CD4-positive, alpha-beta T cell (primary cell): Measurements from ENCODE around the gene NINL. TPM values are rescaled to one million over a fixed set of nuclear protein-coding genes. Genes with fewer than 3 reads are reported as not detected.
"Not testable (repeated sequence)": the region's sequence is repeated elsewhere in the genome, so short reads cannot be mapped to it uniquely, and the experiment has no call there.

ENCODE experiments used
- ATAC-seq: fragments of 200-7000 bp; cut with Tn5 transposase; one replicate; pipeline ENCODE4 v1.10.0; 2022; ENCODE audit warnings: mild to moderate bottlenecking; ENCODE audit not compliant: poor library complexity
- CTCF ChIA-PET: fragments of 350-600 bp; sonication (Branson Sonifier 250); formaldehyde crosslinking; loops from one replicate; lab custom pipeline; 2021; ENCODE audit warnings: antibody characterized with exemption, inconsistent platforms; lab: Charles Lee
- POLR2A ChIA-PET: fragments of 350-600 bp; sonication (Branson Sonifier 250); formaldehyde crosslinking; loops from one replicate; lab custom pipeline; 2021; ENCODE audit warnings: antibody characterized with exemption, inconsistent platforms; lab: Charles Lee
- DNase-seq, 14 experiments: peaks; one replicate each; pipeline ENCODE4 v3.0.0-alpha.2; 2013 to 2020; ENCODE audit warnings: mixed read lengths in 2 of 14
- H3K27ac ChIP-seq, 2 donors: one replicate each; pipeline versions ENCODE4 v1.5.1 to v1.7.0; 2013; ENCODE audit warnings: low read length in 2 of 2, low read depth in 1 of 2, mild to moderate bottlenecking in 1 of 2
- H3K27me3 ChIP-seq, 2 experiments: 1 replicate in 1 of 2; 2 replicates in 1 of 2; pipeline versions ENCODE4 v1.6.1 to v1.7.0; 2013; ENCODE audit warnings: low read length in 2 of 2, control low read depth in 1 of 2, mild to moderate bottlenecking in 1 of 2, moderate library complexity in 1 of 2; ENCODE audit not compliant: insufficient read depth in 2 of 2, control insufficient read depth in 1 of 2
- H3K36me3 ChIP-seq: one replicate; pipeline ENCODE4 v1.6.1; 2013; ENCODE audit warnings: low read length, control low read depth; ENCODE audit not compliant: insufficient read depth
- H3K4me1 ChIP-seq: one replicate; pipeline ENCODE4 v1.6.1; 2013; ENCODE audit warnings: low read length, control low read depth; ENCODE audit not compliant: insufficient read depth
- H3K4me3 ChIP-seq: one replicate; pipeline ENCODE4 v1.5.1; 2013; ENCODE audit warnings: mild to moderate bottlenecking, low read length, moderate library complexity
- H3K9me3 ChIP-seq, 2 experiments: 1 replicate in 1 of 2; 2 replicates in 1 of 2; pipeline versions ENCODE4 v1.6.1 to v1.7.0; 2013; ENCODE audit warnings: low read length in 2 of 2, mild to moderate bottlenecking in 2 of 2, control low read depth in 1 of 2, moderate library complexity in 1 of 2; ENCODE audit not compliant: control insufficient read depth in 1 of 2, insufficient read depth in 1 of 2
- H3K27ac Mint-ChIP-seq: one replicate; pipeline ENCODE4 v1.8.0; 2020; ENCODE audit warnings: mixed read lengths
- H3K27me3 Mint-ChIP-seq: one replicate; pipeline ENCODE4 v1.8.0; 2021; ENCODE audit warnings: mixed read lengths
- H3K36me3 Mint-ChIP-seq: one replicate; pipeline ENCODE4 v1.8.0; 2021; ENCODE audit warnings: low read depth, mixed read lengths
- H3K4me1 Mint-ChIP-seq: one replicate; pipeline ENCODE4 v1.8.0; 2021; ENCODE audit warnings: low read depth, mixed read lengths
- H3K4me3 Mint-ChIP-seq: one replicate; pipeline ENCODE4 v1.8.0; 2020; ENCODE audit warnings: mild to moderate bottlenecking, mixed read lengths
- H3K9me3 Mint-ChIP-seq: one replicate; pipeline ENCODE4 v1.8.0; 2020; ENCODE audit warnings: mixed read lengths
- intact Hi-C, 2 experiments: fragments of 100-400 bp; cut with DNase I in 1 of 2; cut with micrococcal nuclease in 1 of 2; formaldehyde crosslinking; loops; one replicate each; pipeline versions ENCODE4 v1.15.1 to v1.9.0; 2023 to 2025; cut with DNase I, micrococcal nuclease
- total RNA-seq, 174 experiments: library from RNA in 2 of 174; stranded (reverse) in 2 of 174; gene quantifications; one replicate each; pipeline ENCODE4 v1.2.3 and lab custom pipeline; 2021 to 2026
- TF ChIP-seq, protein P1 (sequence below): fragments of 200-600 bp; IDR thresholded peaks from one replicate; pipeline ENCODE4 v1.8.0; 2022; ENCODE audit warnings: antibody characterized with exemption, mild to moderate bottlenecking

The NINL gene
- total RNA-seq, 2 experiments from 2014 or later: 2.7 to 4.0 TPM

DNA sequence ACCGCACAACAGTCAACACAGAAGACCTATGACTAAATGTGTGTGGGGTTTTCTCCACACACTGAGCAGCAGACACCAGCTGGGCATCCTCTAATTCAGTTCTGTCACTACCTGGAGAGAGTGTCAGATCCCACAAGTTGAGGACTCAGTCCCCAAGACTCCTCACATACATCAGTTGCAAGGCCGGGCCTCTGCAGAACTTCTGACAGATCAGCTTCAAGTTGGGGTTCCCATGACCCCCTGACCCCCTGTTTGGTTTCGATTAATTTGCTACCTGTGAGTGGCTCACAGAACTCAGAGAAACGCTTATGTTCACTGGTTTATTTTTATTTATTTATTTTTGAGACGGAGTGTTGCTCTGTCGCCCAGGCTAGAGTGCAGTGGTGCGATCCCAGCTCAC lies 3.2 kb upstream of the NINL start:
- TF ChIP-seq, protein P1, sequence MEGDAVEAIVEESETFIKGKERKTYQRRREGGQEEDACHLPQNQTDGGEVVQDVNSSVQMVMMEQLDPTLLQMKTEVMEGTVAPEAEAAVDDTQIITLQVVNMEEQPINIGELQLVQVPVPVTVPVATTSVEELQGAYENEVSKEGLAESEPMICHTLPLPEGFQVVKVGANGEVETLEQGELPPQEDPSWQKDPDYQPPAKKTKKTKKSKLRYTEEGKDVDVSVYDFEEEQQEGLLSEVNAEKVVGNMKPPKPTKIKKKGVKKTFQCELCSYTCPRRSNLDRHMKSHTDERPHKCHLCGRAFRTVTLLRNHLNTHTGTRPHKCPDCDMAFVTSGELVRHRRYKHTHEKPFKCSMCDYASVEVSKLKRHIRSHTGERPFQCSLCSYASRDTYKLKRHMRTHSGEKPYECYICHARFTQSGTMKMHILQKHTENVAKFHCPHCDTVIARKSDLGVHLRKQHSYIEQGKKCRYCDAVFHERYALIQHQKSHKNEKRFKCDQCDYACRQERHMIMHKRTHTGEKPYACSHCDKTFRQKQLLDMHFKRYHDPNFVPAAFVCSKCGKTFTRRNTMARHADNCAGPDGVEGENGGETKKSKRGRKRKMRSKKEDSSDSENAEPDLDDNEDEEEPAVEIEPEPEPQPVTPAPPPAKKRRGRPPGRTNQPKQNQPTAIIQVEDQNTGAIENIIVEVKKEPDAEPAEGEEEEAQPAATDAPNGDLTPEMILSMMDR: no peak

GRCh38 chr20:25587536-25587935 lies 2.2 kb upstream of the NINL start:
- TF ChIP-seq, protein P1: no peak
- Mint-ChIP-seq H3K27ac (no peak overlapping the region), H3K4me3 (peak overlapping the region; percentile 32), H3K9me3 (no peaks in the 10 kb centered on the region), H3K36me3 (no peaks in the 10 kb centered on the region), H3K27me3 (peaks cover 8% of the 10 kb centered on the region), H3K4me1 (peaks cover 10% of the 10 kb centered on the region)
- no peak overlapping the region for H3K27ac ChIP-seq
- H3K9me3 ChIP-seq: no peaks in the 10 kb centered on the region
- H3K4me3 ChIP-seq: no peak overlapping the region
- ATAC-seq: no peak
- intact Hi-C loops: loop anchor here (5.0 kb wide), 2 partner anchors 110 to 165 kb away; partner anchors contain the start of gene ZNF337 (in 1 of the 2)
- ChIA-PET POLR2A (no interaction called here), CTCF (no interaction called here)
- no peak for DNase-seq
- H3K4me1 ChIP-seq: peaks cover 7% of the 10 kb centered on the region
- no peaks in the 10 kb centered on the region for H3K27me3 ChIP-seq
- H3K36me3 ChIP-seq: no peaks in the 10 kb centered on the region

More for the DNA sequence above, 3.2 kb upstream of the NINL start:
- Mint-ChIP-seq H3K9me3 (no peaks in the 10 kb centered on the region), H3K4me1 (peaks cover 9% of the 10 kb centered on the region), H3K36me3 (no peaks in the 10 kb centered on the region), H3K27ac (no peak overlapping the region), H3K27me3 (peaks cover 7% of the 10 kb centered on the region), H3K4me3 (no peak overlapping the region)
- POLR2A ChIA-PET: no interaction called here
- Histone ChIP-seq H3K27me3 (no peaks in the 10 kb centered on the region), H3K27ac (no peak overlapping the region), H3K4me1 (peaks cover 7% of the 10 kb centered on the region), H3K4me3 (no peak overlapping the region), H3K36me3 (no peaks in the 10 kb centered on the region), H3K9me3 (no peaks in the 10 kb centered on the region)
- no peak for ATAC-seq
- intact Hi-C loops: loop anchor here (5.0 kb wide), 2 partner anchors 109 to 164 kb away; partner anchors contain the start of gene ZNF337 (in 1 of the 2)
- CTCF ChIA-PET: no interaction called here
- no peak for DNase-seq

DNA sequence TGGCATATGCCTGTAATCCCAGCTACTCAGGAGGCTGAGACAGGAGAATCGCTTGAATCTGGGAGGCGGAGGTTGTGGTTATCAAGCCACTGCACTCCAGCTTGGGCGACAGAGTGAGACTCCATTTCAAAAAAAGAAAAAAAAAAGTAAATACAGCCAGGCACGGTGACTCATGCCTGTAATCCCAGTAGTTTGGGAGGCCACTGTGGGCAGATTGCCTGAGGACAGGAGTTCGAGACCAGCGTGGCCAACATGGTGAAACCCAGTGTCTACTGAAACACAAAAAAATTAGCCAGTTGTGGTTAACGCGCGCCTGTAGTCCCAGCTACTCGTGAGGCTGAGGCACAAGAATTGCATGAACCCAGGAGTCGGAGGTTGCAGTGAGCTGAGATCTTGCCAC lies 1.5 kb upstream of the NINL start:
- intact Hi-C loops: loop anchor here (5.0 kb wide), 2 partner anchors 110 to 165 kb away; partner anchors contain the start of gene ZNF337 (in 1 of the 2)
- Histone ChIP-seq H3K4me1 (peaks cover 7% of the 10 kb centered on the region), H3K9me3 (no peaks in the 10 kb centered on the region), H3K4me3 (no peak overlapping the region), H3K36me3 (no peaks in the 10 kb centered on the region), H3K27me3 (no peaks in the 10 kb centered on the region), H3K27ac (no peak overlapping the region)
- Mint-ChIP-seq H3K27ac (no peak overlapping the region), H3K27me3 (peaks cover 8% of the 10 kb centered on the region), H3K4me1 (peaks cover 10% of the 10 kb centered on the region), H3K36me3 (no peaks in the 10 kb centered on the region), H3K9me3 (no peaks in the 10 kb centered on the region), H3K4me3 (no peak overlapping the region)
- ChIA-PET CTCF (no interaction called here), POLR2A (no interaction called here)
- TF ChIP-seq, protein P1: no peak
- no peak for DNase-seq
- ATAC-seq: no peak

- H3K27ac ChIP-seq, DNase-seq, H3K36me3 ChIP-seq, CTCF ChIA-PET, H3K9me3 ChIP-seq, H3K4me3 ChIP-seq, H3K27ac Mint-ChIP-seq, intact Hi-C loops, H3K27me3 Mint-ChIP-seq, H3K4me1 ChIP-seq, H3K36me3 Mint-ChIP-seq, POLR2A ChIA-PET, ATAC-seq, H3K27me3 ChIP-seq, H3K9me3 Mint-ChIP-seq: not testable (repeated sequence)
- H3K4me3 Mint-ChIP-seq: peak overlapping the region; percentile 71
- H3K4me1 Mint-ChIP-seq: peaks cover 10% of the 10 kb centered on the region
Measured at GRCh38 chr20:25583607-25584006, 1.7 kb downstream of the NINL start.
